Measurements from ENCODE around the gene PACS2. TPM values are rescaled to one million over a fixed set of nuclear protein-coding genes. Genes with fewer than 3 reads are reported as not detected.

PACS2 gene
- total RNA-seq, 1 experiment from 2014 or later, result 57.7 TPM

DNA sequence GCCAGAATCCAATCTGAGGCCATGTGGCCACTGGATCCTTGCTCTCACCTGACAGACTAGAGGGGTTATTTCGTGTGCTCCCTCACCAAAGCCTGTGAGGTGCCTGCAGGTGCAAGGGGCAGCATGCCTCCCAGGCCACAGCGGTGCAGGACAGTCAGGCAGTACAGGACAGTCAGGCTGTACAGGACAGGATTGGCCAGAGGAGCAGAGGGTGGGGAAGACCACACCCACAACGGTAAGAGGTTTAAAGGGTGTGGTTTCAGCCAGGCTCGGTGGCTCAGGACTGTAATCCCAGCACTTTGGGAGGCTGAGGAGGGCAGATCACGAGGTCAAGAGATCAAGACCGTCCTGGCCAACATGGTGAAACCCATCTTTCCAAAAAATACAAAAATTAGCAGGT is 10.6 kb upstream of the PACS2 start:
- TF ChIP-seq, protein P1, sequence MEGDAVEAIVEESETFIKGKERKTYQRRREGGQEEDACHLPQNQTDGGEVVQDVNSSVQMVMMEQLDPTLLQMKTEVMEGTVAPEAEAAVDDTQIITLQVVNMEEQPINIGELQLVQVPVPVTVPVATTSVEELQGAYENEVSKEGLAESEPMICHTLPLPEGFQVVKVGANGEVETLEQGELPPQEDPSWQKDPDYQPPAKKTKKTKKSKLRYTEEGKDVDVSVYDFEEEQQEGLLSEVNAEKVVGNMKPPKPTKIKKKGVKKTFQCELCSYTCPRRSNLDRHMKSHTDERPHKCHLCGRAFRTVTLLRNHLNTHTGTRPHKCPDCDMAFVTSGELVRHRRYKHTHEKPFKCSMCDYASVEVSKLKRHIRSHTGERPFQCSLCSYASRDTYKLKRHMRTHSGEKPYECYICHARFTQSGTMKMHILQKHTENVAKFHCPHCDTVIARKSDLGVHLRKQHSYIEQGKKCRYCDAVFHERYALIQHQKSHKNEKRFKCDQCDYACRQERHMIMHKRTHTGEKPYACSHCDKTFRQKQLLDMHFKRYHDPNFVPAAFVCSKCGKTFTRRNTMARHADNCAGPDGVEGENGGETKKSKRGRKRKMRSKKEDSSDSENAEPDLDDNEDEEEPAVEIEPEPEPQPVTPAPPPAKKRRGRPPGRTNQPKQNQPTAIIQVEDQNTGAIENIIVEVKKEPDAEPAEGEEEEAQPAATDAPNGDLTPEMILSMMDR (IDR thresholded peaks at IDR 0.05; ENCODE audit: unreplicated experiment), result no peak
- intact Hi-C loops (cut with micrococcal nuclease), result no loop called here
- H3K36me3 Mint-ChIP-seq (ENCODE audit: insufficient read depth, unreplicated experiment), result peaks cover 11% of the 10 kb centered on the region
- peaks cover 16% of the 10 kb centered on the region for H3K4me1 Mint-ChIP-seq (ENCODE audit: insufficient read depth, unreplicated experiment)
- H3K27me3 Mint-ChIP-seq (ENCODE audit: insufficient read depth, unreplicated experiment), result no peaks in the 10 kb centered on the region
- no peak overlapping the region for H3K27ac Mint-ChIP-seq (ENCODE audit: low read depth, unreplicated experiment)
- DNase-seq (ENCODE audit: unreplicated experiment), result no peak
- H3K9me3 Mint-ChIP-seq (ENCODE audit: unreplicated experiment), result no peaks in the 10 kb centered on the region
- no peak overlapping the region for H3K4me3 Mint-ChIP-seq (ENCODE audit: unreplicated experiment)
- ChIA-PET CTCF (interaction anchor here (0.6 kb wide), 1 partner anchor 305 kb away, joined by 3 read pairs; no protein-coding TSS in a partner anchor), POLR2A (no interaction called here)
- no TSS peak for BruUV-seq (replicated peaks)

DNA sequence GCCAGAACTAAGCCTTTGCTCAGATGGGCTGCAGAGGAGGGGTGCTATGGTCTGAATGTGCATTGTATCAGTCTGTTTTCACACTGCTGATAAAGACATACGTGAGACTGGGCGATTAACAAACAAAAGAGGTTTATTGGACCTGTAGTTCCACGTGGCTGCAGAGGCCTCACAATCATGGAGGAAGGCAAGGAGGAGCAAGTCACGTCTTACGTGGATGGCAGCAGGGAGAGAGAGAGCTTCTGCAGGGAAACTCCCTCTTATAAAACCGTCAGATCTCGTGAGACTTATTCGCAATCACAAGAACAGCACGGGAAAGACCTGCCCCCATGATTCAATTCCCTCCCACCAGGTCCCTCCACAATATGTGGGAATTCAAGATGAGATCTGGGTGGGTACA is 10.0 kb upstream of the PACS2 start:
- intact Hi-C loops (cut with micrococcal nuclease), result no loop called here
- H3K36me3 Mint-ChIP-seq (ENCODE audit: insufficient read depth, unreplicated experiment), result peaks cover 12% of the 10 kb centered on the region
- peaks cover 12% of the 10 kb centered on the region for H3K4me1 Mint-ChIP-seq (ENCODE audit: insufficient read depth, unreplicated experiment)
- H3K27me3 Mint-ChIP-seq (ENCODE audit: insufficient read depth, unreplicated experiment), result no peaks in the 10 kb centered on the region
- no peaks in the 10 kb centered on the region for H3K9me3 Mint-ChIP-seq (ENCODE audit: unreplicated experiment)
- TF ChIP-seq, protein P1 (IDR thresholded peaks at IDR 0.05; ENCODE audit: unreplicated experiment), result no peak
- no peak overlapping the region for H3K27ac Mint-ChIP-seq (ENCODE audit: low read depth, unreplicated experiment)
- H3K4me3 Mint-ChIP-seq (ENCODE audit: unreplicated experiment), result no peak overlapping the region
- CTCF ChIA-PET, result interaction anchor here (0.6 kb wide), 1 partner anchor 240 kb away, joined by 4 read pairs; no protein-coding TSS in a partner anchor
- POLR2A ChIA-PET, result no interaction called here
- BruUV-seq (replicated peaks), result no TSS peak
- no peak for DNase-seq (ENCODE audit: unreplicated experiment)

DNA sequence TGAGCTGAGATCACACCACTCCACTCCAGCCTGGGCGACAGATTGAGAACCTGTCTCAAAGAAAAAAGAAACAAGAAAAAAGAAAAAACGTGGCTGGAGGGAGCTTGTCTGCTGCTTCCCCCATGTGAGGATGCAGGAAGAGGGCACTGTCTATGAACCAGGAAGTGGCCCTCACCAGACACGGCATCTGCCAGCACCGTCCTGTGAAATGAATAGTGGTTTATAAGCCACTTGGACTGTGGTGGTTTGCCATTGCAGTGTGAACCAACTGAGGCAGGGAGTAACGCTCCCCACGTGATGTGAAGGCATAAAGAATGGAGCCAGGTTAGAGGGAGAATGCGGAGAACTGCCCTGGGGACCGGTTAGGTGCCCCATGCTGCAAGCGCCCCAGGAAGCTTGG is 9.2 kb upstream of the PACS2 start:
- CTCF ChIA-PET, result interaction anchor here (0.6 kb wide), 1 partner anchor 239 kb away, joined by 4 read pairs; no protein-coding TSS in a partner anchor
- POLR2A ChIA-PET, result interaction anchor here (0.5 to 1.0 kb wide), 2 partner anchors 9 to 153 kb away, joined by 3 read pairs; partner anchors contain the start of gene PACS2
- Mint-ChIP-seq H3K4me1 (ENCODE audit: insufficient read depth, unreplicated experiment) (peaks cover 10% of the 10 kb centered on the region), H3K36me3 (ENCODE audit: insufficient read depth, unreplicated experiment) (peaks cover 12% of the 10 kb centered on the region), H3K27me3 (ENCODE audit: insufficient read depth, unreplicated experiment) (no peaks in the 10 kb centered on the region), H3K4me3 (ENCODE audit: unreplicated experiment) (no peak overlapping the region), H3K9me3 (ENCODE audit: unreplicated experiment) (no peaks in the 10 kb centered on the region), H3K27ac (ENCODE audit: low read depth, unreplicated experiment) (no peak overlapping the region)
- TF ChIP-seq, protein P1 (IDR thresholded peaks at IDR 0.05; ENCODE audit: unreplicated experiment), result no peak
- no TSS peak for BruUV-seq (replicated peaks)
- intact Hi-C loops (cut with micrococcal nuclease), result no loop called here
- DNase-seq (ENCODE audit: unreplicated experiment), result no peak

DNA sequence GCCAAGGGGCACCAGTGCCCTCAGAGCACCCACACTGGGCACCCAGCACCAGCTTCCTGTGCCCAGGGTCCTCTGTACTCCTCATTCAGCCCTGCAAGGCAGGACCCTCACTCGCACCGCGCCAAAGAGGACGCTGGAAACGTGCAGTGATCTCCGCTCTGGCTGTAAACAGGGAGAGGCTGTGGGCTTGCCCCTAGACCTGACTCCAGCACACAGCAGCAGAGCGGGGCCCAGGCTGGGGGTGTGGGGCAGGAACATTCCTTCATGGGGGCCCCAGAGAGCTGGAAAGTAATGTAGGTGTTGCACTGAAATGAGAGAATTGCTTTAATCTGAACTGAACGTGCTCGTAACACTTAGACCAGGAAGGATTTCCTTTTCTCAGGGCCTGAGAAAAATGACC is 8.8 kb upstream of the PACS2 start:
- intact Hi-C loops (cut with micrococcal nuclease), result no loop called here
- H3K27ac Mint-ChIP-seq (ENCODE audit: low read depth, unreplicated experiment), result no peak overlapping the region
- ChIA-PET POLR2A (interaction anchor here (0.5 to 1.0 kb wide), 2 partner anchors 9 to 152 kb away, joined by 3 read pairs; partner anchors contain the start of gene PACS2), CTCF (no interaction called here)
- H3K27me3 Mint-ChIP-seq (ENCODE audit: insufficient read depth, unreplicated experiment), result no peaks in the 10 kb centered on the region
- H3K4me3 Mint-ChIP-seq (ENCODE audit: unreplicated experiment), result no peak overlapping the region
- no TSS peak for BruUV-seq (replicated peaks)
- H3K36me3 Mint-ChIP-seq (ENCODE audit: insufficient read depth, unreplicated experiment), result peaks cover 12% of the 10 kb centered on the region
- H3K4me1 Mint-ChIP-seq (ENCODE audit: insufficient read depth, unreplicated experiment), result peaks cover 10% of the 10 kb centered on the region
- DNase-seq (ENCODE audit: unreplicated experiment), result no peak
- TF ChIP-seq, protein P1 (IDR thresholded peaks at IDR 0.05; ENCODE audit: unreplicated experiment), result no peak
- no peaks in the 10 kb centered on the region for H3K9me3 Mint-ChIP-seq (ENCODE audit: unreplicated experiment)
